ENCODE measurements around the gene SEMA3A.

The SEMA3A gene

GRCh38 chr7:83913174-83913573, 281.4 kb downstream of the SEMA3A start:
- DNase-seq = no peak

- no peak for DNase-seq
These were observed 286.1 kb downstream of the SEMA3A start for GRCh38 chr7:83908526-83908925.
